Stimulated activated CD4-positive, alpha-beta T cell treated with anti-CD3 and anti-CD28 coated beads, Interleukin-1b, Interleukin-23, amount 100 ng/mL, for 1 hour (primary cell): ENCODE measurements around the gene SLC25A11.

Experiments
- DNase-seq, 2 donors: peaks; one replicate each; pipeline ENCODE4 v3.0.0-alpha.2; 2020; ENCODE audit warnings: low read depth in 2 of 2

The SLC25A11 gene

GRCh38 chr17:4939796-4940554 is at the start of gene SLC25A11, which contains the start of gene RNF167:
Gene SLC25A11 (minus strand): TSS chr17:4940046. CDS start chr17:4939910, 136 bp downstream.
Gene RNF167 (plus strand): TSS chr17:4940268. CDS start chr17:4940910, 642 bp downstream.
- peak; percentile 80 to 90 for DNase-seq

GRCh38 chr17:4987767-4988567 is 48.1 kb upstream of the SLC25A11 start:
- DNase-seq = no peak

- DNase-seq = peak; percentile 67 to 85
Observed at GRCh38 chr17:4986951-4987766, 47.3 kb upstream of the SLC25A11 start, which contains the start of gene CAMTA2. Gene CAMTA2 (minus strand): TSS chr17:4987675. CDS start chr17:4986222, 1,453 bp downstream.

GRCh38 chr17:4986403-4986802 is 46.6 kb upstream of the SLC25A11 start:
- no peak for DNase-seq

GRCh38 chr17:4982305-4982704 is 42.5 kb upstream of the SLC25A11 start:
- no peak for DNase-seq

GRCh38 chr17:4980644-4981216 is 40.9 kb upstream of the SLC25A11 start:
- no peak for DNase-seq

GRCh38 chr17:4978726-4979125 is 38.9 kb upstream of the SLC25A11 start:
- no peak for DNase-seq

GRCh38 chr17:4974115-4974670 is 34.3 kb upstream of the SLC25A11 start:
- no peak for DNase-seq

- no peak for DNase-seq
Observed at GRCh38 chr17:4973256-4974114, 33.6 kb upstream of the SLC25A11 start.

- no peak for DNase-seq
Observed at GRCh38 chr17:4972752-4973151, 32.9 kb upstream of the SLC25A11 start.

- no peak for DNase-seq
Observed at GRCh38 chr17:4972322-4972721, 32.5 kb upstream of the SLC25A11 start.

- no peak for DNase-seq
Observed at GRCh38 chr17:4971826-4972225, 32.0 kb upstream of the SLC25A11 start.

- DNase-seq = no peak
Observed at GRCh38 chr17:4970273-4970672, 30.4 kb upstream of the SLC25A11 start.

GRCh38 chr17:4969551-4970173 is 29.8 kb upstream of the SLC25A11 start:
- DNase-seq = peak in 1 of 2 donors; percentile 10

GRCh38 chr17:4969047-4969550 is 29.3 kb upstream of the SLC25A11 start:
- DNase-seq = no peak

- DNase-seq = no peak
Observed at GRCh38 chr17:4968486-4969046, 28.7 kb upstream of the SLC25A11 start.

- peak; percentile 81 to 86 for DNase-seq
Observed at GRCh38 chr17:4967539-4968485, 28.0 kb upstream of the SLC25A11 start, which contains the start of gene SPAG7. Gene SPAG7 (minus strand): TSS chr17:4967817. CDS start chr17:4967804, 13 bp downstream.
